8988T (cell line): Measurements from ENCODE around the gene OGFOD3.

ENCODE experiments used
- DNase-seq: peaks from one replicate; pipeline ENCODE4 v3.0.0; 2011

OGFOD3 gene

GRCh38 chr17:82446124-82446523 is 27.7 kb upstream of the OGFOD3 start:
- DNase-seq: no peak

- no peak for DNase-seq
Measured at GRCh38 chr17:82445542-82445941, 27.2 kb upstream of the OGFOD3 start.

- DNase-seq: no peak
Measured at GRCh38 chr17:82444941-82445521, 26.6 kb upstream of the OGFOD3 start.

- no peak for DNase-seq
Measured at GRCh38 chr17:82444284-82444893, 26.0 kb upstream of the OGFOD3 start.

GRCh38 chr17:82443465-82444283 is 25.3 kb upstream of the OGFOD3 start:
- no peak for DNase-seq

- no peak for DNase-seq
Measured at GRCh38 chr17:82442643-82443464, 24.5 kb upstream of the OGFOD3 start.

GRCh38 chr17:82441691-82442487 is 23.5 kb upstream of the OGFOD3 start:
- no peak for DNase-seq

- DNase-seq: no peak
Measured at GRCh38 chr17:82440991-82441627, 22.7 kb upstream of the OGFOD3 start.

- no peak for DNase-seq
Measured at GRCh38 chr17:82440469-82440981, 22.1 kb upstream of the OGFOD3 start.

- DNase-seq: no peak
Measured at GRCh38 chr17:82439829-82440365, 21.5 kb upstream of the OGFOD3 start.

GRCh38 chr17:82439194-82439828 is 20.9 kb upstream of the OGFOD3 start:
- DNase-seq: no peak

- DNase-seq: no peak
Measured at GRCh38 chr17:82438401-82439193, 20.2 kb upstream of the OGFOD3 start.

- no peak for DNase-seq
Measured at GRCh38 chr17:82437325-82437668, 18.9 kb upstream of the OGFOD3 start.

- no peak for DNase-seq
Measured at GRCh38 chr17:82436601-82437324, 18.4 kb upstream of the OGFOD3 start.

GRCh38 chr17:82435601-82436583 is 17.5 kb upstream of the OGFOD3 start:
- no peak for DNase-seq

- DNase-seq: no peak
Measured at GRCh38 chr17:82435103-82435502, 16.7 kb upstream of the OGFOD3 start.

- DNase-seq: no peak
Measured at GRCh38 chr17:82434216-82434565, 15.8 kb upstream of the OGFOD3 start.

GRCh38 chr17:82433560-82434215 is 15.3 kb upstream of the OGFOD3 start:
- DNase-seq: no peak
